GM18873 (cell line): Measurements from ENCODE around the gene SAMD9.
"Not testable (repeated sequence)": the region's sequence is repeated elsewhere in the genome, so short reads cannot be mapped to it uniquely, and the experiment has no call there.

ENCODE experiments used
- ATAC-seq: cut with Tn5 transposase; IDR thresholded peaks from one replicate; pipeline ENCODE4 v1.9.1; 2021; ENCODE audit warnings: mild to moderate bottlenecking, moderate library complexity, moderate number of reproducible peaks; ENCODE audit not compliant: unreplicated experiment, low FRiP score

Gene SAMD9

DNA sequence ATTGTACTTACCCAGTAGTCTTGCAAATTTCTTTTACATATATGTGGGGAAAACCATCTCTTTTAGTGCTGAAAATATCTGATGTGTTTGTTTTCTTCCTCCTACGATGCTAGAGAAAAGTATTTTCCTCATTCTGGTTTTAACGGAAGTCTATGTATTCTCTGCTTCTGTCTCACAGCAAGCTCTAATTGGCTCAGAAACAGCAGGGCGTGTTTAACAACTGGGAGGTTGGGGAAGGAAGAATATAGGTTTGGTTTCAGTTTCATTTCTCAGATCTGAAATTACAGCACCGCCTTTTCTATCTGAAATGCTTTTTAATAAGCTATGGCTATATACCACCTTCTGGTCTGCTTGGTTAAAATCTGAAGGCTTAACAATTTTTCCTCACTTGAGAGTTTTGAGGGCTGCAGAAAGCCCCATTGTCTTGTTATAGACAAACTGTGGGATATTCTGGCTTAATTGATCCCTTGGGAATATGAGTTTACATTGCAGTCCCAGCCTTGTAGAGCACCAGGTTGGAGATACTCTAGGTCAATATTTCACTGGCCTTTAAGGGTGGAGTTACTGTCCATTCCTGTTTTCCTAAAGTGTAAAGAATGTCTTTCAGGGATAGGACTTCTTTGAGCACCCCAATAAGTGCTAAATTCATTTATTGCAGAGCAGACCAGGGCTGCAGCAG is at the start of gene SAMD9:
Gene SAMD9 (minus strand): TSS at position 128 of the 679 bp plus-strand sequence. CDS start 11,882 bp downstream, outside the sequence.
- ATAC-seq = peak; percentile 100

DNA sequence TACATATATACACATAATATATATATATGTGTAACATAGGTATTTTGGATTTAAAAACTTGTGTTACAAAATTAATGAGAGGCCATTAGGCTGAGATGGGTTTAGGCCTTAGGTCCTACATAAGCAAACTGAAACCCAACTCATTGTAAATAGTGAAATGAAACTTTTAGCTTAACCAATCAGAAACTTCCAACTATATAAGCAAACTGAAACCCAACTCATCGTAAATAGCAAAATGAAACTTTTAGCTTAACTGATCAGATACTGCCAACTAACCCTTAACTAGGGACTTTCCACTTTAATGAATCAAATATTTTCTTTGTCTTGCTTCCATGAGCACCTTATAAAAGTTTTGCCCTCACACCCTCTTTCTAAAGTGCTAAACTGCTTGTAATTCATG is 47.7 kb upstream of the SAMD9 start:
- ATAC-seq = peak; percentile 99

DNA sequence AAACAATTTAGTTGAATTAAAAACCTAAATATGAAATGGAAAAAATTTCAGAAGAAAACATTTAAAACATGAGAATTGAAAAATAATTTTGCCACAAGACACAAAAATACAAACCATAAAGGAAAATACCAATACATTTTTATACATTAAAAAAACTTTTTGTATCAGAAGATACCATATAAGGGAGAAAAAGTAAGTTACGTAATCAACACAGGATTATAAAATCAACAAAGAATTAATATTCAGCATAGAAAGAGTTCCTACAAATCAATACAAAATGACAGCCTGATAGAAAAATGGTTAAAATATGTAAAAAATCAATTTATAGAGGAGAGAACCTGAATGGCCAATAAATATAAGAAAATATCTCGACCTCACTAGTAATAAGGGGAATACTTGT is 47.0 kb upstream of the SAMD9 start:
- ATAC-seq = no peak

DNA sequence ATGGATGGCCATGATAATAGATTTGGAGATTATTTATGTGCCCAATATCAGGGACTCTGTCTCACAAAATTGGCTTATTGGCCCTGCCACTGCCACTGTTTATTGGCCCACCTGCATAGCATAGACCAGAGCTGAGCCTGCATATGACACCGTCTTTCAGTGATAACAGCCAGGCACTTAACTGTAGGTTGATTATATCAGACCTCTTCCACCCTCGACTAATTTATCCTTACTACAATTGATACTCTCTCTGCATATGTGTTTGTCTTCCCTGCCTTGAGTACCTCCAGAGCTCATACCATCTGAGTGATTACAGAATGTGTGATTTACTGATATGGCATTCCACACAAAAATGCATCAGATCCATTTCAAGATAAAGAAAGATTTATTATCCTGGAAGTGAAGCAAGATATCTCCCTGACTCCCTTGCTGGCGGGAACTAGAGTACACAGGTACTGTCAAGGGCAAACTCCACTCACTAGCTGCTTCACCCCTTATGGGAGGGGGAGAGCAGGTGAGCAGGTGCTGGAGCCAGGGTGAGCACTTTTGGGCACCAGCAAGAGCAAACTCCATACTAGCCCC is 43.5 kb upstream of the SAMD9 start:
- no peak for ATAC-seq

DNA sequence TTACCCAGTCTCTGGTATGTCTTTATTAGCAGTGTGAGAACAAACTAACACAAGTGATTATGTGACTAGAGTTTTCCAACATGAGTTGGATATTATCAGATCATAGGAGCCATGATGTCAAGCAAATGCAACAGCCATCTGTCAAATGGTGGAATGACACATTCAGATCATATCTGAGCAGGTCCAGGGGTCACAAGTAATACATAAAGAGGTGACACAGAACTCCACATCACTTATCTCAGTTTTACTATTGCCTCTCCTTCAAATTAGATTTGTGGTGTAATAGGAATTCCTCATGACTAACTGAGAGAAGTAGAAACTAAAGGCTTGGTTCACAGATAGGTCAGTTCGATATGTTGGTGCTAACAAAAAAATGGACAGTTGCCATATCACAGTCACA is 42.6 kb upstream of the SAMD9 start:
- ATAC-seq = no peak

DNA sequence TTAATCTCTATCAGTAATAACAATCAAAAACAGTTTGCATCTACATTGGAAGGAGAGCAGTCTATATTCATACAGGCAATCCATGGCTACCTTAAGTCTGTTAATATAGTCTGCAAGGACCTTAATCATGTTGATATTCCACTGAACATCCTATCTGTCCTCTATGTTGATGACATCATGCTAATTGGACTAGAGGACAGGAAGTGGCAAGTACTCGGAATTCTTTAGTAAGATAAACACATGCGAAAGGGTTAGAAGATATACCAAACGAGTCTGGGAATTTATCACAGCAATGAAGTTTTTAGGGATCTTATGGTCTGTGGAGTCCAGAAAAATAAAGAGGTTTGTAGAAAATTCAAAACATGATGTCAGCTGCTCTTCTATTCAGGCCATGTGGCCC is 41.7 kb upstream of the SAMD9 start:
- no peak for ATAC-seq

DNA sequence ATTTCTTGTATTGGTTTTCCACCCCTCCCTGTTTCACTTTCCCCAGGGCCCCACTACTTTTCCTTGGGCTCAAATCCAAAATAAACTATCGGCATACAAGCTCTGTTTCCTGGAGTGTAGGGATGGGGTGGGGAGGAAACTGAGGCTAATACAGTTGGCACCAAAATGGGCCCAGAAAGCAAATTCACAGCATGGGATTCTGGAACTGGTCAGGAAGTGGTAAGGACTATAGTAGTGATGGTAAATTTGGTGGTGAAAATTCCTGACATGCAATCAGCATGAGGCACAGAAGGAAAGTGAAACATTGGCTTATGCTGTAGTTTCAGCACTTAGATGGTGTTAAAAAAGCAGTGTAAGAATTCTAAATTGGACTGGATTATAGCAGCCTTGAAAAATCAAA is 39.1 kb upstream of the SAMD9 start:
- no peak for ATAC-seq

DNA sequence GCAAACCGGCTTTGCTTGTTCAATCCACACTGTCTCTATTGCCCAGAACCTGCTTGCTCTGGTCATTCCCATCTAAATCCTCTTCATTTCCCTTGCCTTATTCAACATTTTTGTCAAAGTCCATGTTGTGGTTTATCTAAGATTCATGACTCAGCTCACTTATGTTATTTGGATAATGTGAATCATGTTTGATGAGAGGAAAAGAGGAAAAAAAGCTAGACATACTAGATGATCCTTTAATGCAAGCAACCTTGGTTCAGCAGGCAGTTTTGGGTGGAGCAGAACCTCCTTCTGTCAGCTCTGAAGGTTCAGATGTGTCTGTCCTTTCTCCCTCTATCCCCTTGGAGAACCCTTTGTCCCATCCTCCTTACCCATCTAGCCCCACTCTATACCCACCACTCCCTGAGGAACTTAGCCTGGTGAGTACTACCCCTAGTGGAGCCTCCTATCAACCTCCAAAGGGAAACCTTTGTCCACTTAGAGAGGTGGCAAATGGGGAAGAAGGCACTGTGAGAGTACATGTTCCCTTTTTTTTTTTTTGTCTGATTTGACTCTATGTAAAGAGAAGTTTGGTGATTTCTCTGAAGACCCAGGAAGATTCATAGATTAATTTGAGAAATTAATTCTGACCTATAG is 32.5 kb upstream of the SAMD9 start:
- no peak for ATAC-seq

DNA sequence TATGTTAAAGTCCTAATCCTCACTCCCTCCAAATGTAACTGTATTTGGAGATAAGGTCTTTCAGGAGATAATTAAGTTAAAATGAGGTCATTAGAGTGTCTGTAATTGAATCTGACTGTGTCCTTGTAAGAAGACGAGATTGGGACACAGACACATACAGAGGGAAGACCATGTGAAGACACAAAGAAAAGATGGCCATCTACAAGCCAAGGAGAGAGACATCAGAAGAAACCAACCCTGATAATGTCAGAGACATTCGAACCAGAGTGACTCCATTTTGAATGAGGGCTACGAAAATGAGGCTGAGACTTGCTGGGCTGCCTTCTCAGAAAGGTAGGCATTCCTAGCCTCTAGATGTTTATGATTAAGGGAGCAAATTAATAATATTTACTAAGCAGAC is 30.9 kb upstream of the SAMD9 start:
- no peak for ATAC-seq

DNA sequence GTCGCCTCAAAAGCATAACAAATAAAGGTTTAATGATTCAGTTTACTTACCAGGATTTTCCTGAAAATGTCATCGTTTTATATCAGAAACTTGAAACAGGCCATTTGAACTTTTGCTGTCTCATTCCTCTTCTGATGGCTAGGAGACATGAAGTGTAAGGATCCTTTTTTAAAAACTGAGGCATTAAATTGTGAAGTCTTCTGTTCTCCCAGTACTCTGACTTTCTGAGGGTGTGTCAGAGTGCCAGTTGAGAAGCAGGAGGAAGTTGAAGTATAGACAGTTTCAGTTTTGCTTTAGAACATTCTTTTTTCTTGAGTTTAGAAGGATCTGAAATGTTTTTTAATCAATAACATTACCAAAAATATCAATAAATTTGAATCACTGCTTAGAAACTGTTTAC is 30.4 kb upstream of the SAMD9 start, which contains the start of gene SAMD9L:
Gene SAMD9L (minus strand): TSS at position 242 of the 400 bp plus-strand sequence. CDS start 12,414 bp downstream, outside the sequence.
- ATAC-seq = peak; percentile 53

DNA sequence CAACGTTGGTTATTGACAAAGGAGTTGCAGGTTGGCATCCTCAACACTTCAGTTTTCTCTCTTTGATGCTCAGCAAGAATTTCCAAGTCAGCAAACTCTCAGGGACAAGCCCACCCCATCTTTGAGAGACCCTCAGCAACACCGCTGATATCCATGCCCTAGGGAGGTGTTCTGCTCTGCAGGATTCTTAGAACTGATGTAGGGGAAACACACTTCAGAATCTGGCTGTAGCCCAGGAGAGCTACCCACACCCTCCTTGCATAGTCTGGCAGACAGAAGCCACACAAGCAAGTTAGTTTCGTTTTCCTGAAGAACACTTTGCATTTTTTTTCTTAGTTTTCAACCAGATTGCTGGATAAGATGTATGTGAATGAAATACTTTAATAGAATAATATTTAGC is 29.6 kb upstream of the SAMD9 start:
- ATAC-seq = peak; percentile 70

DNA sequence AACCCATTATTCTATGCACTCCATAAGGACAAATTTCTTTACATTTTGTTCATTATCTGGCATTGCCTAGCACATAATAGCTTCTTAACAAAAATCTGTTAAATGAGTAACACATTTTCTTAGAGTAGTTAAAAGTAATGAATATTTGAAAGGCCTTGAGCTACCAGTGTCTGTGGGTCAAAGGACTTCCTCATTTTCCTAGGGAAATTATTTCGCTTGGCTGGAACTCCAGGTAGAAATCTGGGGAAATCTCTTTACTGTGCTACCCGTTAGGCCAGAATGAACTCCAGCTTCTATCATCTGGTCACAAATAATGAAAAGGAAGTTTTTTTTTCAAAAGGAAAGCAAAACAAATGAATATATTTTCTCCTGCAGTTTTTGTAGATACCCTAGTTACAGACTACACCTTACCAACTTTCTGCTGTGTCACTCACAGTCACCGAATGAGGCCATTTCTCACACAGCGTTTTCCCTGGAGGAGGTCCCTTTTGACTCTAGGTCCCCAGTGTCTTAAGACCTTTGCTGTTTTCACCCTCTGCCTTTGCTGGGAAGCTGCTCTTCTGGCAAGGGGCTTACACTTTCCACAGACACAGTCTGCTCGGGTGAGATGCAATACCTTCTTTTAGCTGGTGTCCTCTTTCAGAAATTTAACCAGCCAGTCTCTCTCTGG is 28.8 kb upstream of the SAMD9 start:
- no peak for ATAC-seq

DNA sequence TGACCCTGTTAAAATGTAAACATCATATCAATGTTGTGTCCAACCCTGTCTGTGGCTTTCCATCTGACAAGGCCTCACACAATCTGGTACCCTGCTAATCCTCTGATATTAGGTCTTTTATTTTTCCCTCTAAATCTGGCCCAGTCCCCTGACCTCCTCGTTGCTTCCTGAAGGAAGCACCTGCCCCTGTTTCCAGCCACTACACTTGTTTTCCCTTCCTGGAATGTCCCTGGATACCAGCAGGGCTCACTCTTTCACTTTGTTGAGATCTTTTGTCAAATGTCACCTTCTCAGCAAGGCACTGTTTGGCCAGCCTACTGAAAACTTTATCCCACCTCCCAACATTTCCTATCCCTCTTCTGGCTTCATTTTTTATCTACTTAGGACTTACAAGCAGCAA is 28.3 kb upstream of the SAMD9 start:
- no peak for ATAC-seq

DNA sequence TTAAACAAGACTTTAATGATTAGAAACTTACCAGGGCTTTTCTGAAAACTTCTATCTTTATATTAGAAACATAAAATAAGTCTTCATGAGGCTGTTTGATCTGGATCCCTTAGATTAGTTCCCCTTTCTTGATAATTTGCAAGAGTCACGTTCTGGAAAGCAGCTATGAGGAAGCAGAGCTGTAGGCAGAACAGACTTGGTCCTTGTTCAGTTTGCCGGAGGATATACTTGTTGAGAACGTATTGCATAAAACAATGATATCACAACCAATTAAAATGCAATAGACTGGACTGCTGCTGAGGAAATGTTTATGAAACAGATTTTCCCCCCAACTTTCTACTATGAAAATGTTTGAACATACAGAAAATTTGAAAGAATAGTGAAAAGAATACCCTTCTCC is 27.6 kb upstream of the SAMD9 start:
- ATAC-seq = no peak

DNA sequence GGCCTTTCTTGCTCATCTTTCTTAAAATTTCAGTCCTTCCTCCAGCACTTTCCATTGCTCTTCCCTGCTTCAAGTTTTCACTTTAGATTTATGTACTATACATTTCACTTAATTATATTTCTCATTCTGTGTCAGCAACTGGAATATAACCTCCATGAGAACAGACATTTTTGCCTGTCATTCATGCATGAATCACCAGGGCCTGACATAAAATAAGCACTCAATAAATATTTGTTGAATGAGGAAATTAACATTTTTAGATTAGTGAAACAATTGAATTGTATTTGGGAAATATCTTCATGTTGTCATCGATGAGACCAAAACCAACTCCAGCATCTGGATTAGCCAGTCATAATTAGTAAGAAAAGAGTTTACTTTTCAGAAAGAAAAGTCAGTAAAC is 24.3 kb upstream of the SAMD9 start:
- ATAC-seq = no peak

DNA sequence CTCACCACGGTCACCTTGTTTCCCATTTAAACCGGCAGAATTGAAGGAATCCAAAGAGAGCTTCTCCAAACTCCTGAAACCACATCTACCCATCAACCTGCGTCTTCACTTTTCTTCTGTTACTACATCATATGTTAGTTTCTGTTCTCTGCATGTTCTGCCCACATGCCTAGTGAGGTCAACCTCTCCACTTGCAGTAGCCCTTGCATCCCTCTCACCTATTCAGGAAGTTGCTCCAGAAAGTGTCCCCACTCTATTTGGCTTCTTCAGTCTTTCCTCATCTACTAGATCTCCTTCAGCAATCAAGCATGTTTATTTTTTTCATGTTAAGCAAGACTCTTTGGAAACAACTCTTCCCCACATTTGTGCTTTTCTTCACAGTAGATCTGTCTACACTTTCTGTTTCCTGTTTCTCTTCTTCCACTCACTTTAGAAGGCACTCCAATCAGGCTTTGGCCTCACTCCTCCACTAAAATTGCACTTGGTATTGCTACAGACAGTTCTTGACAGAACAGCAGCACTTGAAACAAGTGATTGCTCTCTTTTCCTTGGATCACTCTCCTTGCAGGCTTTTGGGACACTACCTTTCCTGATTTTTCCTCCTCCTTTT is 22.9 kb upstream of the SAMD9 start:
- no peak for ATAC-seq

DNA sequence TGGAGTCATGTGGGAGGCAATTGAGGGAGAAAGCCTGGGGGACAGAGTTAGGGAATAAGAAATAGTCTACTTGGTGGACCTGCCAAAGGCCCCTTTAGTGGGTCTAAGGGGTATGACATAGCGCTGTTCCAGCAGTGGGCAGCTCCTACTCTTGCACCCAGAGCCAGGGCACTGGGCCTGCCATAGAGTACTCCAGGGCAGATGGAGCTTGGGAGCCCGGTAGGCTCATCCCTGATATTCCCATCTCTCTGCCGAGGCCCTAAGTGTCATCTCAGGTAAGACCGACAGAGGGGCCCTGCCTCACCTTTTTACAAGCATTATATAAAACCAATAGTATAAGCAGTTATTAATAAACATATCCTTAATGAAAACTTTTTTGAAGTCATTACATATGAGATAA is 20.8 kb upstream of the SAMD9 start:
- no peak for ATAC-seq

DNA sequence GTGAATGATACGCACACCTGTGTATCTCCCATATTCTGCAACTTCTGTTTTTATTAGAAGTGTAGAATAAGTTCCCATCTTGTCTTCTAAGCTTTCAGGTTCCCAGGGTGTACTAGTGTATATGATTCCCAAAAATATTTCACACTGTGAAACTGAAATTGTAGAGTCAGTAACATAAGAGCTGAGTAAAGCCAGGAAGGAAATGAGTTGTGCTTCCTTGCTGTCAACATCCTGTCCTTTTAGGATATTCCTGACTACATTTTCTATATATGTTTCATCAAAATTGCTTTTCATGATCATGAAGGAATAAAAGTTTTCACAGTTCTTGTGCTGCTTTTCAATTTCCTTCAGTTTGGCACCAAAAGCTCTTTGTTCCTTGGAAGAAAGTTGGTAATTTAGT is 15.2 kb upstream of the SAMD9 start:
- ATAC-seq = no peak

DNA sequence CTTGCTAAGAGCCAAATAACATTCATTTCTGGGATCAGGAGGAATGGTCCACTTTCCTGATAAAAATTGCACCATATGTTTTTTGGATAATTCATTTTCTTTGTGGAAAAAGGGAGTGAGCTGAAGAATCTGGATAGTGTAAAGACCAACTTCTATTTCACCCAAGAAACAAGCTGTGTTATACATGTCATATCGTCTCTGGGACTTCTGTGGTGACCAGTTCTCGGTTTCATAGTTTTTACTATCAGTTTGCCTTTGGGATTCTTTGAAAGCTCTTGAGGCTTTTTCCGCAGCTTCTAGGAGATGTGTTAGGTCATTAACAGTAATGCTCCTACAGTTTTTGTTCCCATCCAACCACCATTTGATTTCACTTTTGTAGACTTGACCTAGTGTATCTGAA is 14.4 kb upstream of the SAMD9 start:
- no peak for ATAC-seq

DNA sequence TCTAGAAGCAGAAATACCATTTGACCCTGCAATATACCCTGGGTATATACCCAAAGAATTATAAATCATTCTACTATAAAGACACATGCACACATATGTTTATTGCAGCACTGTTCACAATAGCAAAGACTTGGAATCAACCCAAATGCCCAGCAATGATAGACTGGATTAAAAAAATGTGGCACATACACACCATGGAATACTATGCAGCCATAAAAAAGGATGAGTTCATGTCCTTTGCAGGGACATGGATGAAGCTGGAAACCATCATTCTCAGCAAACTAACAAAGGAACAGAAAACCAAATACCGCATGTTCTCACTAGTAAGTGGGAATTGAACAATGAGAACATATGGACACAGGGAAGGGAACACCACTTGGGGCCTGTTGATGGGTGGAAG is 9.2 kb upstream of the SAMD9 start:
- not testable (repeated sequence) for ATAC-seq

DNA sequence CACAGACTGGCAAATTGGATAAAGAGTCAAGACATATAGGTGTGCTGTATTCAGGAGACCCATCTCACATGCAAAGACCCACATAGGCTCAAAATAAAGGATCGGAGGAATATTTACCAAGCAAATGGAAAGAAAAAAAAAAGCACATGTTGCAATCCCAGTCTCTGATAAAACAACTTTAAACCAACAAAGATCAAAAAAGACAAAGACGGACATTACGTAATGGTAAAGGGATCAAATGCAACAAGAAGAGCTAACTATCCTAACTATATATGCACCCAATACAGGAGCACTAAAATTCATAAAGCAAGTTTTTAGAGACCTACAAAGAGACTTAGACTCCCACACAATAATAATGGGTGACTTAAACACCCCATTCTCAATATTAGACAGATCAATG is 5.8 kb upstream of the SAMD9 start:
- ATAC-seq = not testable (repeated sequence)
